Liver (tissue), 9 donors: ENCODE measurements around the gene BCL2L13. TPM values are rescaled to one million over a fixed set of nuclear protein-coding genes. Genes with fewer than 3 reads are reported as not detected.

Experiments used
- DNase-seq: peaks from one replicate; pipeline ENCODE4 v3.0.0-alpha.2; 2017; ENCODE audit warnings: low spot score
- H3K27ac ChIP-seq, 2 donors: one replicate each; pipeline ENCODE4 v1.7.0; 2013; ENCODE audit warnings: inconsistent platforms in 2 of 2, low read length in 2 of 2, control low read depth in 1 of 2, low read depth in 1 of 2, mild to moderate bottlenecking in 1 of 2
- H3K27me3 ChIP-seq, 4 donors: one replicate each; pipeline versions ENCODE4 v1.6.1 to v1.7.0; 2013; ENCODE audit warnings: low read length in 3 of 4, inconsistent platforms in 1 of 4, mild to moderate bottlenecking in 1 of 4, moderate library complexity in 1 of 4; ENCODE audit not compliant: control insufficient read depth in 4 of 4, insufficient read depth in 4 of 4
- H3K36me3 ChIP-seq, 4 donors: one replicate each; pipeline versions ENCODE4 v1.6.1 to v1.7.0; 2013; ENCODE audit warnings: low read length in 3 of 4, mild to moderate bottlenecking in 3 of 4, low read depth in 1 of 4, moderate library complexity in 1 of 4; ENCODE audit not compliant: control insufficient read depth in 4 of 4, insufficient read depth in 3 of 4
- H3K4me1 ChIP-seq, 4 donors: one replicate each; pipeline versions ENCODE4 v1.6.1 to v1.7.0; 2013; ENCODE audit warnings: low read length in 3 of 4, mild to moderate bottlenecking in 3 of 4, moderate library complexity in 1 of 4; ENCODE audit not compliant: control insufficient read depth in 4 of 4, insufficient read depth in 4 of 4
- H3K4me3 ChIP-seq, 3 donors: one replicate each; pipeline versions ENCODE4 v1.6.1 to v1.7.0; 2013; ENCODE audit warnings: low read length in 3 of 3, control low read depth in 1 of 3, low read depth in 1 of 3, mild to moderate bottlenecking in 1 of 3
- H3K9ac ChIP-seq, 2 donors: one replicate each; pipeline ENCODE4 v1.7.0; 2013; ENCODE audit warnings: low read length in 2 of 2, mild to moderate bottlenecking in 2 of 2, moderate library complexity in 2 of 2, control low read depth in 1 of 2, low read depth in 1 of 2
- H3K9me3 ChIP-seq, 4 donors: one replicate each; pipeline versions ENCODE4 v1.6.1 to v1.7.0; 2013; ENCODE audit warnings: low read length in 3 of 4; ENCODE audit not compliant: control insufficient read depth in 4 of 4
- EGR1 ChIP-seq, 2 donors: IDR thresholded peaks; 2 replicates each; pipeline ENCODE4 v1.6.1; 2016 to 2018; ENCODE audit warnings: antibody characterized with exemption in 2 of 2, low read depth in 2 of 2
- FOXA1 ChIP-seq: IDR thresholded peaks from 2 replicates; pipeline ENCODE4 v1.6.1; 2016; ENCODE audit warnings: antibody characterized with exemption
- FOXA2 ChIP-seq: IDR thresholded peaks from 2 replicates; pipeline ENCODE4 v1.6.1; 2016; ENCODE audit warnings: antibody characterized with exemption
- GABPA ChIP-seq, 2 donors: IDR thresholded peaks in 1 of 2; conservative IDR thresholded peaks in 1 of 2; 2 replicates each; pipeline ENCODE4 v1.6.1; 2016; ENCODE audit warnings: antibody characterized with exemption in 2 of 2, mild to moderate bottlenecking in 1 of 2, moderate library complexity in 1 of 2
- HNF4A ChIP-seq, 2 donors: conservative IDR thresholded peaks; 2 replicates each; pipeline ENCODE4 v1.6.1; 2016; ENCODE audit warnings: antibody characterized with exemption in 2 of 2, mild to moderate bottlenecking in 2 of 2
- HNF4G ChIP-seq: IDR thresholded peaks from 2 replicates; pipeline ENCODE4 v1.6.1; 2016; ENCODE audit warnings: antibody characterized with exemption
- JUND ChIP-seq, 2 donors: IDR thresholded peaks; 2 replicates each; pipeline ENCODE4 v1.6.1; 2016; ENCODE audit warnings: antibody characterized with exemption in 2 of 2
- NR2F2 ChIP-seq: IDR thresholded peaks from 2 replicates; pipeline ENCODE4 v1.6.1; 2016; ENCODE audit warnings: antibody characterized with exemption
- RAD21 ChIP-seq, 2 donors: IDR thresholded peaks; 2 replicates each; pipeline ENCODE4 v1.6.1; 2016; ENCODE audit warnings: antibody characterized with exemption in 2 of 2, mild to moderate bottlenecking in 2 of 2
- RXRA ChIP-seq, 2 donors: IDR thresholded peaks; 2 replicates each; pipeline ENCODE4 v1.6.1; 2017 to 2018; ENCODE audit warnings: antibody characterized with exemption in 2 of 2, mild to moderate bottlenecking in 1 of 2
- SP1 ChIP-seq: IDR thresholded peaks from 2 replicates; pipeline ENCODE4 v1.6.1; 2018; ENCODE audit warnings: antibody characterized with exemption, mild to moderate bottlenecking
- TAF1 ChIP-seq: conservative IDR thresholded peaks from 2 replicates; pipeline ENCODE4 v1.6.1; 2016; ENCODE audit warnings: antibody characterized with exemption, mild to moderate bottlenecking
- YY1 ChIP-seq: IDR thresholded peaks from 2 replicates; pipeline ENCODE4 v1.6.1; 2016; ENCODE audit warnings: antibody characterized with exemption, mild to moderate bottlenecking
- ZBTB33 ChIP-seq: IDR thresholded peaks from 2 replicates; pipeline ENCODE4 v1.6.1; 2016; ENCODE audit warnings: antibody characterized with exemption
- WGBS: extraction: QIAGEN DNeasy Blood & Tissue Kit; methylation state at CpG from one replicate; pipeline ENCODE4 v1.1.7; 2013; 5-methylcytosine and 5-hydroxymethylcytosine counted together
- polyA plus RNA-seq, 2 donors: library from polyadenylated mRNA; stranded (reverse) in 1 of 2; unstranded in 1 of 2; fragments of 200-250 nt in 1 of 2; fragments of >200 nt in 1 of 2; fragmentation: Nextera tagmentation in 1 of 2; extraction: Ambion mirVana in 1 of 2; gene quantifications; one replicate each; pipeline versions ENCODE4 v1.2.1 to v1.2.3, GENCODE V29; 2013 to 2015
- total RNA-seq, 2 donors: library from RNA; depleted of rRNA; stranded (reverse); fragments of >200 nt; gene quantifications; one replicate each; pipeline ENCODE4 v1.2.3, GENCODE V29; 2014
- TF ChIP-seq, protein P1 (sequence below): IDR thresholded peaks from 2 replicates; pipeline ENCODE4 v1.6.1; 2016; ENCODE audit warnings: antibody characterized with exemption
- TF ChIP-seq, protein P2 (sequence below): IDR thresholded peaks from 2 replicates; pipeline ENCODE4 v1.6.1; 2016; ENCODE audit warnings: antibody characterized with exemption
- TF ChIP-seq, protein P3 (sequence below): fragments of 150-350 bp; IDR thresholded peaks from 2 replicates; pipeline ENCODE4 v1.5.1; 2017; ENCODE audit warnings: improper control_type of control experiment, low read depth, low read length; ENCODE audit not compliant: missing input control
- donor health status: healthy.
- donor health status: healthy.
- donor health status: healthy.
- donor health status: healthy.
- donor health status: healthy.

The BCL2L13 gene
- total and polyA plus RNA-seq, 4 donors, result 22.3 to 31.8 (median 24.5) TPM

GRCh38 chr22:17774206-17774925 is 135.8 kb downstream of the BCL2L13 start, which contains the start of gene BID:
BID (minus strand) TSS chr22:17774469; CDS start chr22:17750116, 24,353 bp downstream.
- Histone ChIP-seq H3K9me3 (no peaks in the 10 kb centered on the region), H3K9ac (peak within 1 kb of the TSS; percentile 28 to 68), H3K27me3 (no peaks in the 10 kb centered on the region), H3K27ac (peak within 1 kb of the TSS; percentile 68 to 73), H3K36me3 (no peaks in the 10 kb centered on the region), H3K4me1 (peaks cover 13 to 61% (median 47%) of the 10 kb centered on the region in 4 donors), H3K4me3 (peak within 1 kb of the TSS; percentile 43 to 69 (median 67))
- under 1% methylated on average over 64 of the region's 64 CpGs for WGBS
- TF ChIP-seq EGR1 (IDR thresholded peaks at IDR 0.05; ENCODE audit: low read depth in 2 of 2), result no peak
- TF ChIP-seq, protein P1, sequence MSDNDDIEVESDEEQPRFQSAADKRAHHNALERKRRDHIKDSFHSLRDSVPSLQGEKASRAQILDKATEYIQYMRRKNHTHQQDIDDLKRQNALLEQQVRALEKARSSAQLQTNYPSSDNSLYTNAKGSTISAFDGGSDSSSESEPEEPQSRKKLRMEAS, result no peak
- TF ChIP-seq, protein P2, sequence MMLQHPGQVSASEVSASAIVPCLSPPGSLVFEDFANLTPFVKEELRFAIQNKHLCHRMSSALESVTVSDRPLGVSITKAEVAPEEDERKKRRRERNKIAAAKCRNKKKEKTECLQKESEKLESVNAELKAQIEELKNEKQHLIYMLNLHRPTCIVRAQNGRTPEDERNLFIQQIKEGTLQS, result no peak
- TF ChIP-seq FOXA1, result no peak
- TF ChIP-seq, protein P3, sequence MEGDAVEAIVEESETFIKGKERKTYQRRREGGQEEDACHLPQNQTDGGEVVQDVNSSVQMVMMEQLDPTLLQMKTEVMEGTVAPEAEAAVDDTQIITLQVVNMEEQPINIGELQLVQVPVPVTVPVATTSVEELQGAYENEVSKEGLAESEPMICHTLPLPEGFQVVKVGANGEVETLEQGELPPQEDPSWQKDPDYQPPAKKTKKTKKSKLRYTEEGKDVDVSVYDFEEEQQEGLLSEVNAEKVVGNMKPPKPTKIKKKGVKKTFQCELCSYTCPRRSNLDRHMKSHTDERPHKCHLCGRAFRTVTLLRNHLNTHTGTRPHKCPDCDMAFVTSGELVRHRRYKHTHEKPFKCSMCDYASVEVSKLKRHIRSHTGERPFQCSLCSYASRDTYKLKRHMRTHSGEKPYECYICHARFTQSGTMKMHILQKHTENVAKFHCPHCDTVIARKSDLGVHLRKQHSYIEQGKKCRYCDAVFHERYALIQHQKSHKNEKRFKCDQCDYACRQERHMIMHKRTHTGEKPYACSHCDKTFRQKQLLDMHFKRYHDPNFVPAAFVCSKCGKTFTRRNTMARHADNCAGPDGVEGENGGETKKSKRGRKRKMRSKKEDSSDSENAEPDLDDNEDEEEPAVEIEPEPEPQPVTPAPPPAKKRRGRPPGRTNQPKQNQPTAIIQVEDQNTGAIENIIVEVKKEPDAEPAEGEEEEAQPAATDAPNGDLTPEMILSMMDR, result no peak
- DNase-seq, result no peak

GRCh38 chr22:17774926-17775685 is 136.5 kb downstream of the BCL2L13 start:
- peak overlapping the region; percentile 68 to 73 for H3K27ac ChIP-seq
- peaks cover 9 to 54% (median 39%) of the 10 kb centered on the region in 4 donors for H3K4me1 ChIP-seq
- H3K4me3 ChIP-seq, result no peak overlapping the region
- H3K27me3 ChIP-seq, result no peaks in the 10 kb centered on the region
- no peak for DNase-seq
- WGBS, result 85% methylated on average over 27 of the region's 27 CpGs
- H3K36me3 ChIP-seq, result no peaks in the 10 kb centered on the region
- TF ChIP-seq ZBTB33 (no peak), RXRA (IDR thresholded peaks at IDR 0.05) (no peak), YY1 (no peak), TAF1 (no peak), NR2F2 (no peak), JUND (IDR thresholded peaks at IDR 0.05) (no peak), HNF4A (conservative IDR thresholded peaks at IDR 0.05) (no peak), FOXA2 (no peak), RAD21 (IDR thresholded peaks at IDR 0.05) (no peak), GABPA (IDR thresholded peaks at IDR 0.05 in 1 of 2, conservative IDR thresholded peaks at IDR 0.05 in 1 of 2) (no peak), SP1 (no peak), FOXA1 (no peak), EGR1 (IDR thresholded peaks at IDR 0.05; ENCODE audit: low read depth in 2 of 2) (no peak), HNF4G (no peak)
- TF ChIP-seq, protein P3, result no peak
- TF ChIP-seq, protein P1, result no peak
- TF ChIP-seq, protein P2, result no peak
- H3K9ac ChIP-seq, result peak overlapping the region in 1 of 2 donors; percentile 6
- no peaks in the 10 kb centered on the region for H3K9me3 ChIP-seq
